Ovary (tissue), 9 donors: Measurements from ENCODE around the gene ID2. TPM values are rescaled to one million over a fixed set of nuclear protein-coding genes. Genes with fewer than 3 reads are reported as not detected.

Source experiments
- DNase-seq, 5 donors: peaks; one replicate each; pipeline ENCODE4 v3.0.0-alpha.2; 2019 to 2020
- H3K27ac ChIP-seq, 2 donors: fragments of 200-600 bp; one replicate each; pipeline versions ENCODE4 v1.5.1 to v1.8.0; 2019 to 2022
- H3K27me3 ChIP-seq: fragments of 200-600 bp; one replicate; pipeline ENCODE4 v1.8.0; 2022
- H3K36me3 ChIP-seq: fragments of 200-600 bp; sonication (generic); one replicate; pipeline ENCODE4 v1.5.1; 2019
- H3K4me1 ChIP-seq: one replicate; pipeline ENCODE4 v1.8.1; 2013; ENCODE audit warnings: mild to moderate bottlenecking, moderate library complexity; ENCODE audit not compliant: insufficient read depth
- H3K4me3 ChIP-seq: fragments of 200-600 bp; sonication (generic); one replicate; pipeline ENCODE4 v1.5.1; 2017
- H3K9me3 ChIP-seq, 2 donors: fragments of 200-600 bp in 1 of 2; sonication (generic) in 1 of 2; one replicate each; pipeline versions ENCODE4 v1.5.1 to v1.8.1; 2013 to 2019; ENCODE audit warnings: mild to moderate bottlenecking in 1 of 2, moderate library complexity in 1 of 2
- CTCF ChIP-seq, 3 donors: fragments of 450-650 bp in 2 of 3; fragments of 200-600 bp in 1 of 3; IDR thresholded peaks; one replicate each; pipeline versions ENCODE4 v1.5.1 to v1.8.0; 2016 to 2022; ENCODE audit warnings: antibody characterized with exemption in 3 of 3, mild to moderate bottlenecking in 1 of 3
- EP300 ChIP-seq: sonication (generic); formaldehyde crosslinking; IDR thresholded peaks from one replicate; pipeline ENCODE4 v1.6.1; 2017; ENCODE audit warnings: antibody characterized with exemption
- POLR2A ChIP-seq: fragments of 450-650 bp; IDR thresholded peaks from one replicate; pipeline ENCODE4 v1.6.1; 2017; ENCODE audit warnings: antibody characterized with exemption, mild to moderate bottlenecking, moderate library complexity
- WGBS, 3 donors: extraction: QIAGEN DNeasy Blood & Tissue Kit in 1 of 3; methylation state at CpG; one replicate each; pipeline versions ENCODE4 v1.1.5 to v1.1.7; 2013 to 2017; 5-methylcytosine and 5-hydroxymethylcytosine counted together
- intact Hi-C, 4 donors: fragments of 100-400 bp; cut with DNase I; formaldehyde crosslinking; loops; one replicate each; pipeline versions ENCODE4 v1.11.0 to v1.15.1; 2022 to 2023
- polyA plus RNA-seq, 2 donors: library from polyadenylated mRNA; stranded (reverse); fragments of 200-250 nt in 1 of 2; fragments of 350-450 nt in 1 of 2; fragmentation: Illumina TruSeq in 1 of 2; extraction: RNeasy Lipid Tissue Mini Kit (QIAGEN cat#74804) in 1 of 2; gene quantifications; one replicate each; pipeline ENCODE4 v1.2.3, GENCODE V29; 2013 to 2014
- total RNA-seq, 7 donors: library from RNA; depleted of rRNA in 2 of 7; stranded (reverse); fragments of >200 nt in 2 of 7; fragmentation: NEBNext Ultra II Directional in 3 of 7; extraction: Animal tissue kit (Norgen Biotek cat#: 25700) in 3 of 7; gene quantifications; one replicate each; pipeline versions ENCODE4 v1.1.0 to v1.2.4, GENCODE V29; 2016 to 2023
- donor health status: DM: no; HTN: no; CAD: no; lungs with moderate emphysema.
- donor health status: DM: no; HTN: no; CAD: no.
- donor health status: Bipolar disorder and iron deficiency.
- donor health status: DM: yes; HTN: yes; CAD: no.
- donor health status: DM: no; HTN: no; CAD: no.
- donor health status: DM: yes; HTN: yes; CAD: no.

The ID2 gene
- total and polyA plus RNA-seq, 9 donors: 68.5 to 897 (median 168) TPM

GRCh38 chr2:8732601-8733000, 50.7 kb downstream of the ID2 start:
- Histone ChIP-seq H3K27ac (no peak overlapping the region), H3K36me3 (no peaks in the 10 kb centered on the region), H3K4me3 (no peak overlapping the region), H3K4me1 (peaks cover 5% of the 10 kb centered on the region), H3K9me3 (no peaks in the 10 kb centered on the region), H3K27me3 (no peaks in the 10 kb centered on the region)
- 95 to 99% (median 97%) methylated on average over 10 of the region's 10 CpGs for WGBS, 3 donors
- no peak for DNase-seq
- TF ChIP-seq POLR2A (no peak), CTCF (IDR thresholded peaks at IDR 0.05) (no peak), EP300 (no peak)
- intact Hi-C loops: no loop called here

Other genes starting within 250 kb of the ID2 start
- gene KIDINS220, start 155.6 kb downstream of the ID2 start, total RNA-seq: 10 to 100 TPM; 58.7 to 96.9 (median 68.4) TPM
- 10 to 100 TPM; 33.8 to 57.6 TPM for gene KIDINS220, start 155.6 kb downstream of the ID2 start, polyA plus RNA-seq